ENCODE results near the gene ZBTB25. TPM values are rescaled to one million over a fixed set of nuclear protein-coding genes. Genes with fewer than 3 reads are reported as not detected.

ZBTB25 gene
- total RNA-seq, 1 donor from 2014 or later, result 4.7 TPM

DNA sequence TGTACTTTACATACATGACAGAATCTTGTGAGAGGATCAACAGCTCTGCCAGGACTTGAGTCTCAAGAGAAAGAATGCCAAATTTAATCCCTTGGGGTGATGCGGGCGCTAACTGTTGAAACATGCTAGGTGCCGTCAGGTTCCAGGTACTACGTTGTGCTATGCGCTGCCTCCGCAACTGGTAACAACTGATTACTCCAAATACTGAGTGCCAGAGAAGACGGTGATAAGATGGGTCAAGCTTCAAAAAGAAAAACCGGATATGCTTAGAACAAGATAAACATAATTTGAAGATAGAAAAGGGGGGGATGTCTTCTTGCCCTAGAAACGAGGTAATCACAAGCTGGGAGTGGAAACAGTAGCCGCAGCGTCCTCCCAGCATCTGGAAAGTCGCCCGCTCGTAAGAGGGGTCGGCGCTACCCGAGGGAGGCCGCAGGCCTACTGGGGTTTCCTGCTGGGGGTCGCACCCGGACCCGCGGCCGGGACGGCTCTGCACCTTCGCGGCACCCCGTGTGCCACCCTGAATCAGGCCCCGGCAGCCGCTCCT is 678 bp downstream of the ZBTB25 start:
- no peaks in the 10 kb centered on the region for H3K36me3 ChIP-seq (ENCODE audit: control insufficient read depth, insufficient read depth, low read length)
- peak; percentile 78 for DNase-seq (ENCODE audit: low read depth)
- H3K4me3 ChIP-seq (ENCODE audit: low read depth, low read length), result peak overlapping the region; percentile 56
- TF ChIP-seq CTCF (IDR thresholded peaks at IDR 0.05; ENCODE audit: insufficient read depth, low read length, severe bottlenecking), result no peak
- FAIRE-seq, result no peak
- H3K27me3 ChIP-seq (ENCODE audit: control insufficient read depth, insufficient read depth, low read length), result no peaks in the 10 kb centered on the region

DNA sequence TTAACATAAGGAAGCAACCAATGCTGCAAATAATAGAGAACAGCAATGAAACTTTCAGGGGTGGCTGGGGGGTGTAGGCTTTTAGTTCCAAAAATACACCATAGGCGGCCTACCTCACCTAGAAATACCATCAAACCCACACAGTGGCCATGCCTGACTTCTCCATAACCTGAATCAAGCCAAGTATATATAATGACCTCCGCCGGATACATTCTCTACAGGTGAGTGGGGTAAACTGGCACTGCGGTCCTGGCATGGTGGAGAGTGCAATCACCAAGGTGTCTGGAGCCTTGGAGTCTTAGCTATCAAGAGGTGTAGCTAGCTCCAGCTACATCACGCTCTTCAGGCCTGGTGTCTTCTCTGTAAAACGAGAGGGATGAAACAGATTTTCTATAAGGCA is 1.2 kb downstream of the ZBTB25 start:
- no peaks in the 10 kb centered on the region for H3K36me3 ChIP-seq (ENCODE audit: control insufficient read depth, insufficient read depth, low read length)
- FAIRE-seq (no peak), DNase-seq (ENCODE audit: low read depth) (no peak)
- no peak for TF ChIP-seq CTCF (IDR thresholded peaks at IDR 0.05; ENCODE audit: insufficient read depth, low read length, severe bottlenecking)
- peak overlapping the region; percentile 56 for H3K4me3 ChIP-seq (ENCODE audit: low read depth, low read length)
- H3K27me3 ChIP-seq (ENCODE audit: control insufficient read depth, insufficient read depth, low read length), result no peaks in the 10 kb centered on the region

GRCh38 chr14:64501411-64502171 is 2.0 kb downstream of the ZBTB25 start:
- Histone ChIP-seq H3K4me3 (ENCODE audit: low read depth, low read length) (no peak overlapping the region), H3K36me3 (ENCODE audit: control insufficient read depth, insufficient read depth, low read length) (no peaks in the 10 kb centered on the region), H3K27me3 (ENCODE audit: control insufficient read depth, insufficient read depth, low read length) (no peaks in the 10 kb centered on the region)
- no peak for FAIRE-seq
- no peak for TF ChIP-seq CTCF (IDR thresholded peaks at IDR 0.05; ENCODE audit: insufficient read depth, low read length, severe bottlenecking)
- peak; percentile 33 for DNase-seq (ENCODE audit: low read depth)

- Histone ChIP-seq H3K4me3 (ENCODE audit: low read depth, low read length) (no peak overlapping the region), H3K27me3 (ENCODE audit: control insufficient read depth, insufficient read depth, low read length) (no peaks in the 10 kb centered on the region), H3K36me3 (ENCODE audit: control insufficient read depth, insufficient read depth, low read length) (no peaks in the 10 kb centered on the region)
- FAIRE-seq, result no peak
- no peak for DNase-seq (ENCODE audit: low read depth)
- TF ChIP-seq CTCF (IDR thresholded peaks at IDR 0.05; ENCODE audit: insufficient read depth, low read length, severe bottlenecking), result no peak
Measured at GRCh38 chr14:64500088-64500487, 3.5 kb downstream of the ZBTB25 start.

DNA sequence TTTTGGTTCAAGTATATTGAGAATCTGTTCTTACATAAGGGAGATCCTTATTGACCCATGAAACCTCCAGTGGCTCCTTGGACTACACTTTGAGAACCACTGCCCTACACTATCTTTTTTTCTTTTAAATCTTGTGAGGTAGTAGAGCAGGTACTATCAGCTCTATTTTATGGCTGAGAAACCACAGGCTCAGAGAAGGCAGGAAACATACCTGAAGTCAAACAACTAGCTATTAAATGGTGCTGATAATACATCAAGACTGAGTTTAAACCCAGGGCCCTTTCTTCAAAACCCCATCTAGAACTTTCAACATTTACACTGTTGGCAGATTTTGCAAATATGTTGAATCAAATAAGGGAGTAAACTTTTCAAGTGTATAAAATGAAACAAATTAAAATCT is 6.9 kb downstream of the ZBTB25 start:
- DNase-seq (ENCODE audit: low read depth) (no peak), FAIRE-seq (no peak)
- Histone ChIP-seq H3K4me3 (ENCODE audit: low read depth, low read length) (no peak overlapping the region), H3K27me3 (ENCODE audit: control insufficient read depth, insufficient read depth, low read length) (no peaks in the 10 kb centered on the region), H3K36me3 (ENCODE audit: control insufficient read depth, insufficient read depth, low read length) (no peaks in the 10 kb centered on the region)
- TF ChIP-seq CTCF (IDR thresholded peaks at IDR 0.05; ENCODE audit: insufficient read depth, low read length, severe bottlenecking), result no peak
